ENCODE data around the gene CARM1. TPM values are rescaled to one million over a fixed set of nuclear protein-coding genes. Genes with fewer than 3 reads are reported as not detected.
A peak's percentile ranks its signal among the peaks of the same experiment; 100 is the strongest.
"Not testable (repeated sequence)": the region's sequence is repeated elsewhere in the genome, so short reads cannot be mapped to it uniquely, and the experiment has no call there.

CARM1 gene
- polyA plus RNA-seq, 12 donors = 47.1 to 84.2 (median 54.9) TPM; not detected in 1

GRCh38 chr19:10924597-10924996 is 53.2 kb downstream of the CARM1 start:
- no peak for DNase-seq

- no peak for DNase-seq
These were observed 56.6 kb downstream of the CARM1 start for GRCh38 chr19:10927730-10928562.

GRCh38 chr19:10928563-10929401 is 57.4 kb downstream of the CARM1 start, which contains the start of the genes TIMM29 and YIPF2:
Gene TIMM29 (plus strand): TSS chr19:10928811. CDS start chr19:10928823, 12 bp downstream.
Gene YIPF2 (minus strand): TSS chr19:10928639. CDS start chr19:10928410, 229 bp downstream.
- peak; percentile 98 for DNase-seq

GRCh38 chr19:10929402-10929794 is 58.0 kb downstream of the CARM1 start:
- no peak for DNase-seq

- no peak for DNase-seq
These were observed 64.2 kb downstream of the CARM1 start for GRCh38 chr19:10935371-10936059.

GRCh38 chr19:10936661-10937084 is 65.3 kb downstream of the CARM1 start:
- peak; percentile 82 for DNase-seq

GRCh38 chr19:10941649-10942048 is 70.3 kb downstream of the CARM1 start:
- not testable (repeated sequence) for DNase-seq

- not testable (repeated sequence) for DNase-seq
These were observed 72.1 kb downstream of the CARM1 start for GRCh38 chr19:10943412-10943811.

- no peak for DNase-seq
These were observed 73.9 kb downstream of the CARM1 start for GRCh38 chr19:10945264-10945663.

- no peak for DNase-seq
These were observed 75.8 kb downstream of the CARM1 start for GRCh38 chr19:10946958-10947657.

- no peak for DNase-seq
These were observed 81.5 kb downstream of the CARM1 start for GRCh38 chr19:10952809-10953208.

- not testable (repeated sequence) for DNase-seq
These were observed 88.1 kb downstream of the CARM1 start for GRCh38 chr19:10959277-10959968.

GRCh38 chr19:10960314-10961072 is 89.1 kb downstream of the CARM1 start, which contains the start of gene SMARCA4:
Gene SMARCA4 (plus strand): TSS chr19:10961030. CDS start chr19:10984152, 23,122 bp downstream.
- peak; percentile 99 for DNase-seq

GRCh38 chr19:10961073-10961860 is 89.9 kb downstream of the CARM1 start:
- peak; percentile 54 for DNase-seq

- no peak for DNase-seq
These were observed 91.5 kb downstream of the CARM1 start for GRCh38 chr19:10962863-10963262.

- DNase-seq = no peak
These were observed 92.5 kb downstream of the CARM1 start for GRCh38 chr19:10963865-10964264.

- DNase-seq = no peak
These were observed 93.5 kb downstream of the CARM1 start for GRCh38 chr19:10964903-10965302.

- DNase-seq = no peak
These were observed 94.0 kb downstream of the CARM1 start for GRCh38 chr19:10965398-10965797.

- DNase-seq = no peak
These were observed 95.5 kb downstream of the CARM1 start for GRCh38 chr19:10966809-10967208.
